Smooth muscle cell (in vitro differentiated cells): ENCODE data around the gene SOWAHD. TPM values are rescaled to one million over a fixed set of nuclear protein-coding genes. Genes with fewer than 3 reads are reported as not detected.

Source experiments
- DNase-seq: peaks from one replicate; lab custom pipeline; 2025; ENCODE audit not compliant: unreplicated experiment; lab: John Stamatoyannopoulos, UW
- H2AFZ ChIP-seq: fragments of 200-600 bp; sonication (generic); 2 replicates; pipeline ENCODE4 v1.6.0; 2016; ENCODE audit warnings: antibody characterized with exemption, low read depth, mild to moderate bottlenecking
- H3F3A ChIP-seq: fragments of 200-600 bp; sonication (generic); 2 replicates; pipeline ENCODE4 v1.6.0; 2017; ENCODE audit warnings: antibody characterized with exemption, low read depth
- H3K27ac ChIP-seq: fragments of 200-600 bp; sonication (generic); 2 replicates; pipeline ENCODE4 v1.5.1; 2016; ENCODE audit warnings: low read depth, mild to moderate bottlenecking
- H3K27me3 ChIP-seq: fragments of 200-600 bp; sonication (generic); 2 replicates; pipeline ENCODE4 v1.6.1; 2016; ENCODE audit warnings: low read depth, mild to moderate bottlenecking
- H3K36me3 ChIP-seq: fragments of 200-600 bp; sonication (generic); 2 replicates; pipeline ENCODE4 v1.5.1; 2016; ENCODE audit warnings: low read depth
- H3K4me1 ChIP-seq: fragments of 200-600 bp; sonication (generic); 2 replicates; pipeline ENCODE4 v1.5.1; 2016; ENCODE audit warnings: low read depth
- H3K4me2 ChIP-seq: fragments of 200-600 bp; sonication (generic); 2 replicates; pipeline ENCODE4 v1.6.0; 2016; ENCODE audit warnings: mild to moderate bottlenecking
- H3K4me3 ChIP-seq: fragments of 200-600 bp; sonication (generic); 2 replicates; pipeline ENCODE4 v1.5.1; 2016; ENCODE audit warnings: mild to moderate bottlenecking
- H3K79me2 ChIP-seq: fragments of 200-600 bp; sonication (generic); 2 replicates; pipeline ENCODE4 v1.6.0; 2016; ENCODE audit warnings: low read depth, mild to moderate bottlenecking
- H3K9ac ChIP-seq: fragments of 200-600 bp; sonication (generic); 2 replicates; pipeline ENCODE4 v1.6.0; 2016; ENCODE audit warnings: low read depth
- H3K9me3 ChIP-seq: fragments of 200-600 bp; sonication (generic); replicated peaks from 2 replicates; pipeline ENCODE4 v1.5.1; 2016; ENCODE audit warnings: low read depth
- H4K20me1 ChIP-seq: fragments of 200-600 bp; sonication (generic); 2 replicates; pipeline ENCODE4 v1.6.0; 2016; ENCODE audit warnings: low read depth
- WGBS: methylation state at CpG from one replicate; pipeline ENCODE4 v1.1.7; 2016; ENCODE audit warnings: low lambda C conversion rate; 5-methylcytosine and 5-hydroxymethylcytosine counted together
- polyA plus RNA-seq: library from polyadenylated mRNA; unstranded; fragments of >200 nt; fragmentation: Nextera tagmentation; extraction: Ambion mirVana; gene quantifications from 2 replicates; pipeline ENCODE4 v1.2.1, GENCODE V29; 2016
- total RNA-seq: library from RNA; depleted of rRNA; stranded (reverse); fragments of >200 nt; gene quantifications from 2 replicates; pipeline ENCODE4 v1.2.3, GENCODE V29; 2014
- TF ChIP-seq, protein P1 (sequence below): fragments of 200-600 bp; sonication (generic); IDR thresholded peaks from 2 replicates; pipeline ENCODE4 v1.5.1; 2017; ENCODE audit warnings: borderline replicate concordance, mild to moderate bottlenecking, antibody characterized with exemption; ENCODE audit not compliant: insufficient read depth, poor library complexity, severe bottlenecking

The SOWAHD gene
- total and polyA plus RNA-seq, 2 experiments from 2014 or later = not detected

DNA sequence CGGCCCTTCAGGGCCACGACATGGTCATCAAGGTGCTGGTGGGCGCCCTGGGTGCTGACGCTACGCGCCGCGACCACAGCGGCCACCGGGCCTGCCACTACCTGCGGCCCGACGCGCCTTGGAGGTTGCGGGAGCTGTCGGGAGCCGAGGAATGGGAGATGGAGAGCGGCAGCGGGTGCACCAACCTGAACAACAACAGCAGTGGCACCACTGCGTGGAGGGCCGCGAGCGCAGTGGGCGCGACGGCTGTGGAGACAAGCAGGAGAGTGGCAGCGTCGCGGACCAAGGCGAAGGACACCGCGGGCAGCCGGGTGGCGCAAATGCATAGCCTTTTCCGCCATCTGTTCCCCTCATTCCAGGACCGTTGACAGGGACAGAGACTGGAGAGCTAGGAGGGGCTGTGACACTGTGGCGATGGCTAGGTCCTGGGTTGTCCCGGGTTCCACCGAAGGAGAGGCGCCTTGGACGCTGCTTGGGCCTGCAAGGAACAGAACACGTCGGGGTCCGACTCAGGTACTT, 919 bp downstream of the SOWAHD start:
- H3K27me3 ChIP-seq = peaks cover 12% of the 10 kb centered on the region
- no peak overlapping the region for H3K27ac ChIP-seq
- no peak overlapping the region for H3K9ac ChIP-seq
- TF ChIP-seq, protein P1, sequence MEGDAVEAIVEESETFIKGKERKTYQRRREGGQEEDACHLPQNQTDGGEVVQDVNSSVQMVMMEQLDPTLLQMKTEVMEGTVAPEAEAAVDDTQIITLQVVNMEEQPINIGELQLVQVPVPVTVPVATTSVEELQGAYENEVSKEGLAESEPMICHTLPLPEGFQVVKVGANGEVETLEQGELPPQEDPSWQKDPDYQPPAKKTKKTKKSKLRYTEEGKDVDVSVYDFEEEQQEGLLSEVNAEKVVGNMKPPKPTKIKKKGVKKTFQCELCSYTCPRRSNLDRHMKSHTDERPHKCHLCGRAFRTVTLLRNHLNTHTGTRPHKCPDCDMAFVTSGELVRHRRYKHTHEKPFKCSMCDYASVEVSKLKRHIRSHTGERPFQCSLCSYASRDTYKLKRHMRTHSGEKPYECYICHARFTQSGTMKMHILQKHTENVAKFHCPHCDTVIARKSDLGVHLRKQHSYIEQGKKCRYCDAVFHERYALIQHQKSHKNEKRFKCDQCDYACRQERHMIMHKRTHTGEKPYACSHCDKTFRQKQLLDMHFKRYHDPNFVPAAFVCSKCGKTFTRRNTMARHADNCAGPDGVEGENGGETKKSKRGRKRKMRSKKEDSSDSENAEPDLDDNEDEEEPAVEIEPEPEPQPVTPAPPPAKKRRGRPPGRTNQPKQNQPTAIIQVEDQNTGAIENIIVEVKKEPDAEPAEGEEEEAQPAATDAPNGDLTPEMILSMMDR = no peak
- no peaks in the 10 kb centered on the region for H4K20me1 ChIP-seq
- peak overlapping the region; percentile 84 for H3K4me2 ChIP-seq
- no peaks in the 10 kb centered on the region for H3K4me1 ChIP-seq
- H2AFZ ChIP-seq = no peak overlapping the region
- no peaks in the 10 kb centered on the region for H3K36me3 ChIP-seq
- no peaks in the 10 kb centered on the region for H3K9me3 ChIP-seq
- no peak for DNase-seq
- WGBS = 56% methylated on average over 44 of the region's 44 CpGs
- peak overlapping the region; percentile 51 for H3K4me3 ChIP-seq
- no peaks in the 10 kb centered on the region for H3F3A ChIP-seq
- H3K79me2 ChIP-seq = no peaks in the 10 kb centered on the region

DNA sequence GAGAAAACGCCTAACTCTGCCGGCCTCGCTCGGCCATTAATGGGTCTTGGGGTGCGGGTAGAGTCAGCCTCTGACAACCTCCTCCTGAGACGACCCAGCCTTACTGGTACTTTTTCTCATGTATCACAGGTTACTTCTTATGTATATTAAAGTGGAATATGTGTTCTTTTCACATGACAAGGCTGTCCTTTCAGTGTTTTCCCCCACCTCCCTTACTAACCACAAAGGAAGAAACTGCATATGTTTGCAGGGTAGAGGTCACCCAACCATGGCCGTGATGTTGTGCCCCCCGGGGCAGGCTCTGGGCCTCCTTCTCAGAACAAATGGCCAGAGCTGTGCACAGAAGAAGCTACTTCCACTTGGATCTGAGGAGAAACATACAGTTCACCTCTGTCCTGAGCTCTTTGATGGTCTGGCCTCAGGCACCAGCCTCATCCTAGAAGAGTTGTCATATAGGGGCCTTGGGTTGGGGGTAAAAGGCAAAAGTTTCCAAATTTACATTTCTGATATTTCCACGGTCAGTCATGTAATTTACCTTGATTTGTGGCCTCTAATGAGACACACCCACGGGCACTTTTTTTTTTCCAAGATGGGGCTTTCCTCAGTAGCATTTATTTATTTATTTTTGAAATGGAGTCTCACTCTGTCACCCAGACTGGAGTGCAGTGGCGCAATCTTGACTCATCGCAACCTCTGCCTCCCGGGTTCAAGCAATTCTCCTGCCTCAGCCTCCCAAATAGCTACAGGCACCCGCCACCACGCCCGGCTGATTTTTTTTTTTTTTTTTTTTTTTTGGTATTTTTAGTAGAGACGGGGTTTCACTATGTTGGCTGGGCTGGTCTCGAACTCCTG, 1.9 kb downstream of the SOWAHD start:
- Histone ChIP-seq H3K4me2 (no peak overlapping the region), H3K36me3 (no peaks in the 10 kb centered on the region), H3K4me1 (no peaks in the 10 kb centered on the region), H3K4me3 (no peak overlapping the region), H4K20me1 (no peaks in the 10 kb centered on the region), H3K27me3 (peaks cover 12% of the 10 kb centered on the region), H3K9me3 (no peaks in the 10 kb centered on the region), H3F3A (no peaks in the 10 kb centered on the region), H3K27ac (no peak overlapping the region), H3K79me2 (no peaks in the 10 kb centered on the region), H3K9ac (no peak overlapping the region), H2AFZ (no peak overlapping the region)
- DNase-seq = no peak
- WGBS = 90% methylated on average over 16 of the region's 18 CpGs
- TF ChIP-seq, protein P1 = no peak

DNA sequence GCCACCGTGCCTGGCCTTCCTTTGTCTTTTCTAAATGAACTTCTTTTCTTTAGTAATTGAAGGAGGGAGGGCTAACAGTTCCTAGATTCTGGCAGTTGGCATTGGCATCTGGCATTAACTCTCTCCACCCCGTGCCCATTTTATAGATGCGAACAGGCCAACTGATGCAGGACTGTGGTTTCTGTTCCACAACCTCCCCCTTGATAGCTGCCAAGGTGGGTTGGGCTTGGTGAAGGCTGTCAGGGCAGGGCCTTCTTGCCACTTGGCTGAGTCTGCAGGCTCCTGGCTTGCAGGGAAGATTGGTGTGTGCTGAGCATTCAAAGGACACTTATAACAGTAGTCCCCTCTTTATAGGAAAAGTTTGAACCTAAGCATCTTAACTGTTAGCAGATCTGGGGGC, 4.3 kb downstream of the SOWAHD start:
- H4K20me1 ChIP-seq = no peaks in the 10 kb centered on the region
- no peaks in the 10 kb centered on the region for H3F3A ChIP-seq
- H3K4me2 ChIP-seq = no peak overlapping the region
- no peak overlapping the region for H3K9ac ChIP-seq
- 77% methylated on average over 3 of the region's 3 CpGs for WGBS
- no peak overlapping the region for H2AFZ ChIP-seq
- H3K79me2 ChIP-seq = no peaks in the 10 kb centered on the region
- peaks cover 12% of the 10 kb centered on the region for H3K27me3 ChIP-seq
- H3K4me1 ChIP-seq = no peaks in the 10 kb centered on the region
- H3K4me3 ChIP-seq = no peak overlapping the region
- TF ChIP-seq, protein P1 = no peak
- H3K9me3 ChIP-seq = no peaks in the 10 kb centered on the region
- H3K27ac ChIP-seq = no peak overlapping the region
- no peak for DNase-seq
- H3K36me3 ChIP-seq = no peaks in the 10 kb centered on the region

GRCh38 chrX:119763181-119763580, 4.8 kb downstream of the SOWAHD start:
- Histone ChIP-seq H3K4me3 (no peak overlapping the region), H3K9ac (no peak overlapping the region), H2AFZ (no peak overlapping the region), H3K36me3 (no peaks in the 10 kb centered on the region), H3K27me3 (peaks cover 12% of the 10 kb centered on the region), H3K9me3 (no peaks in the 10 kb centered on the region), H3K4me2 (no peak overlapping the region), H4K20me1 (no peaks in the 10 kb centered on the region), H3K27ac (no peak overlapping the region), H3K4me1 (no peaks in the 10 kb centered on the region), H3K79me2 (no peaks in the 10 kb centered on the region), H3F3A (no peaks in the 10 kb centered on the region)
- 52% methylated on average over 7 of the region's 7 CpGs for WGBS
- no peak for DNase-seq
- TF ChIP-seq, protein P1 = no peak
